ENCODE data around the gene VSTM2L.

Gene VSTM2L

DNA sequence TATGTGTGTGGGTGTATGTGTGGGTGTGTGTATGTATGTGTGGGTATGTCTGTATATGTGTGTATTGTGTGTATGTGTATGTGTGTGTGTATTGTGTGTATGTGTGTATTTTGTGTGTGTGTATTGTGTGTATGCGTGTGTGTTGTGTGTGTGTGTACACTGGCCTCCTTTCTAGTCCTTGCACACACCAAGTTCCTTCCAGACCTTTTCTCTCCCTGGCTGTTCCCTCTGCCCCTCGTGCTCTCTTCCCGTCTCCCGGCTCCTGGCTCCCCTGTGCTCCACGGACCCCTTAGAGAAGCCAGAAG lies 11.4 kb downstream of the VSTM2L start:
- H3K4me3 ChIP-seq (replicated peaks; ENCODE audit: low read depth, low read length), result no peak overlapping the region
- TF ChIP-seq, protein P1, sequence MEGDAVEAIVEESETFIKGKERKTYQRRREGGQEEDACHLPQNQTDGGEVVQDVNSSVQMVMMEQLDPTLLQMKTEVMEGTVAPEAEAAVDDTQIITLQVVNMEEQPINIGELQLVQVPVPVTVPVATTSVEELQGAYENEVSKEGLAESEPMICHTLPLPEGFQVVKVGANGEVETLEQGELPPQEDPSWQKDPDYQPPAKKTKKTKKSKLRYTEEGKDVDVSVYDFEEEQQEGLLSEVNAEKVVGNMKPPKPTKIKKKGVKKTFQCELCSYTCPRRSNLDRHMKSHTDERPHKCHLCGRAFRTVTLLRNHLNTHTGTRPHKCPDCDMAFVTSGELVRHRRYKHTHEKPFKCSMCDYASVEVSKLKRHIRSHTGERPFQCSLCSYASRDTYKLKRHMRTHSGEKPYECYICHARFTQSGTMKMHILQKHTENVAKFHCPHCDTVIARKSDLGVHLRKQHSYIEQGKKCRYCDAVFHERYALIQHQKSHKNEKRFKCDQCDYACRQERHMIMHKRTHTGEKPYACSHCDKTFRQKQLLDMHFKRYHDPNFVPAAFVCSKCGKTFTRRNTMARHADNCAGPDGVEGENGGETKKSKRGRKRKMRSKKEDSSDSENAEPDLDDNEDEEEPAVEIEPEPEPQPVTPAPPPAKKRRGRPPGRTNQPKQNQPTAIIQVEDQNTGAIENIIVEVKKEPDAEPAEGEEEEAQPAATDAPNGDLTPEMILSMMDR (IDR thresholded peaks at IDR 0.05; ENCODE audit: low read length, missing control alignments), result no peak
- DNase-seq (ENCODE audit: low read depth), result no peak

DNA sequence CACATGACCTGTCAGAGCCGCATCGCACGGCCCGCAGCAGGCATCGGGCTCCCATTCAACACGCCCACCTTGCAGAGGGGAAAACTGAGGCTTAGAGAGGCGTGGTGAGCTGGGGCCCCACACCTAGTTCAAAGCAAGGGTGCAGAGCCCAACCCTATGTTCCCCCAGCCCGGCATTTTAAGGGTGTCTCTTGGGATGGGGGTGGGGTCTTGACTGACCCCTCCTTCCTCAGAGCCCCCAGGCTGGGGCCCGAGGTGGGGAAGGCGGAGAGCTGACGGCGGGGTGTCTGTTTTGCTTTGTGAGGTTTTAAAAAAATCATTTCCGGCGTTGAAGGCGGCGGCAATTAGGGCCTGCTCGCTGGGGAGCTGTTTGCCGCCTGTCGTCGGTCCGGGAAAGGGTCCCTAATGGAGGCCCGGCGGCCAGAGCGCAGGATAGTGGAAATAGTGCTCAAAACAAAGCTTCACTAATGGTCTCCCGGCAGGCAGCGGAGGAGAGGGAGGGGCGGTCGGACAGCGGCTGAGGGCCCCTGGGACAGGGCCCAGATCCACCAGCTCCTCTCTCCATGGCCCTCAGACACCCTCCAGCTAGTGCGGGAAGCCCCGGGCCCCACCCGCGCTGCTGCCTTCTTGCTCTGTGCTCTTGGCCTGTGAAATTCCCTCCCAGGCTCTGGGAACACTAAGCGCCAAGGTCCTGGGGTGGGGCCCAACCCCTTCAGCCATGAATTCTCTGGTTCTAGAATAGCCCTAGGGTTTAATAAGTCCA lies 11.9 kb downstream of the VSTM2L start:
- no peak overlapping the region for H3K4me3 ChIP-seq (replicated peaks; ENCODE audit: low read depth, low read length)
- TF ChIP-seq, protein P1 (IDR thresholded peaks at IDR 0.05; ENCODE audit: low read length, missing control alignments), result no peak
- no peak for DNase-seq (ENCODE audit: low read depth)

DNA sequence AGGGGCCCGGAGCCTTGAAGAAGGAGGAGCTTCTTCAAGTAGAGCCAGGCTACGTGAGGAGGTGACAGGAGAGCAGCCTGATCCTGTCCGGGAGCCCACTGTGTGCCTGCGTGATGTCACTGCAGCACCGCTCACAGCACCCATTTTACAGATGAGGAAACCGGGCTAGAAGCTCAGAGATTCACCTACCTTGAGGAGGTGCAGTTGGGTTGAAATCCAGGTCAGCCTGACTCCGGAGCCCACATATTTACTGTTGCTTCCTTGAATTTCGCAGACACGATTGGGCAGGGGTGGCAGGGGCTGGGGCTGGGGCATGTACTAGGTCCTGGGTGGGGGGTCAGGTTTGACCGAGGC lies 12.5 kb downstream of the VSTM2L start:
- no peak overlapping the region for H3K4me3 ChIP-seq (replicated peaks; ENCODE audit: low read depth, low read length)
- TF ChIP-seq, protein P1 (IDR thresholded peaks at IDR 0.05; ENCODE audit: low read length, missing control alignments), result no peak
- DNase-seq (ENCODE audit: low read depth), result no peak

DNA sequence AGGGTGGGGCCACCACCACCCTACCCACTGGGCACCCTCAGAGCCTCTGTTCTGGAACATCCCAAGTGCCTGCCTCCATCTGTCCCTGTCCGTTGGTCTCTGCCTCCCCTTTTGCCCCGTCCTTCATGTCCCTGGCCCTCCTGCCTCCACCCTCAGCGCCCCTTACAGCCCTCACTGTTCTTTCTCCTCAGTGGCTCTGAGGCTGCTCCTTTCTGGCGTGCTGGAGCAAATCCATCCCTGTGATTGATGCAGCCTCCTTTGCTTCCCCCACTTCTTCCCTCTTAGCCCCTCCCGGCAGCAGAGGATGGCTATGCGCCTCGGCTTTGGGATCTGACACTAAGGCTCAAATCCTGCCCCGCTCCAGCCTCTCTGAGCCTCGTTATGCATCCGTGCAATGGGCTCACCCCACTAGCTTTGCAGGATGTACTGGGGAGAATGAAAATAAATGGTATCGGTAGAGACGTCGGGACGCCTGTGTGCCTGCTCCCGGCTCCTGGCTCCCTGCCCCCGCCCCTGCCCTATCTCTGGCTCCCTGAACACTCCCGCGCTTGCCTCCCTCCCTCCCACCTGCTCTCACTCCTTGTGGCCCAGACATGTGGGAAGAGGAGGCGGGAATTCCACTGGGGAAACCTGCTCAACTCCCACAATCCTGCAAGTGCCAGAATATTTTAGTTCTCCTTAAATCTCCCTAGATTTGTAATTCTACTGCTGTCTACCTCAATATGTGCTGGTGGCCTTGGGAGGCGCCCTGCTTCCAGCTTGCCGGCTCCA lies 13.1 kb downstream of the VSTM2L start:
- no peak overlapping the region for H3K4me3 ChIP-seq (replicated peaks; ENCODE audit: low read depth, low read length)
- TF ChIP-seq, protein P1 (IDR thresholded peaks at IDR 0.05; ENCODE audit: low read length, missing control alignments), result no peak
- DNase-seq (ENCODE audit: low read depth), result no peak

DNA sequence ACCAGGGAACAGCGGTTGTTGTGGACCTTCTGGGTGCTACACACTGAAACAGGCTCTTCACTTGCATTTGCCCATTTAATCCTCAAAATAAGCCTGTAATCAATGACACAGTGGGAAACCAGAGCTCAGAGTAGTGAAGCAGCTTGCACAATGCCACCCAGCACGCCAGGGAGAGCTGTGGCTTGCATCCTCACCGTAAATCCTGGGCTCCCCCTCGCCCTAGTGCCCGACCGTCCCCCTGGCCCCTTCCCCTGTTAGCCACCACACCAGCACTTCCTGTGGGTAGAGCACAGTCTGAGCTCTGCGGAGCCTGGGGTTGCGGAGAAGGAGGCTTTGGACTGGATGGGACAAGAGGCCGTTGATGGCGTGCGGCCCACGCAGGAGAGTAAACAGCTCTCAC lies 14.5 kb downstream of the VSTM2L start:
- no peak overlapping the region for H3K4me3 ChIP-seq (replicated peaks; ENCODE audit: low read depth, low read length)
- TF ChIP-seq, protein P1 (IDR thresholded peaks at IDR 0.05; ENCODE audit: low read length, missing control alignments), result no peak
- DNase-seq (ENCODE audit: low read depth), result no peak

DNA sequence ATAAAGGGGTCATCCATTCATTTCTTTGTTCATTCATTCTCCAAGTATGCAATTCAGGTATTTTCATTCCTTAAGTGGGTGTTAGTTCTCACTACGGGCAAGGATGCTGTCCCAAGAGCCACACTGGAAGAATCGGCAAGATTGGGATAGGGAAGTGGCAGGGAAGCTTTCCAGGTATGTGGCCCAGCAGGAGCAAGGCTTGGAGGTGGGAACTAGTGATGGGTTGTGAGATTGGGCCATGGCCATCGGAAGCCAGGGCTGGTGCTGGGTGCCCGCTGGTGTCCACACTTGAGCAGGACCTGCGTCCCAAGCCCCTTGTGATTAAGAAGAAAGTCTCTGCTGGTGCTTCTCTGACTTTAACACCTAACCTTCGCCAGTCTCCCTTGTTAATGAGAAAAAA lies 15.1 kb downstream of the VSTM2L start:
- TF ChIP-seq, protein P1 (IDR thresholded peaks at IDR 0.05; ENCODE audit: low read length, missing control alignments), result no peak
- H3K4me3 ChIP-seq (replicated peaks; ENCODE audit: low read depth, low read length), result no peak overlapping the region
- DNase-seq (ENCODE audit: low read depth), result no peak
